Measurements from ENCODE around the gene FUT8. TPM values are rescaled to one million over a fixed set of nuclear protein-coding genes. Genes with fewer than 3 reads are reported as not detected.

The FUT8 gene
- total RNA-seq, 1 experiment from 2014 or later, result 42.3 TPM

DNA sequence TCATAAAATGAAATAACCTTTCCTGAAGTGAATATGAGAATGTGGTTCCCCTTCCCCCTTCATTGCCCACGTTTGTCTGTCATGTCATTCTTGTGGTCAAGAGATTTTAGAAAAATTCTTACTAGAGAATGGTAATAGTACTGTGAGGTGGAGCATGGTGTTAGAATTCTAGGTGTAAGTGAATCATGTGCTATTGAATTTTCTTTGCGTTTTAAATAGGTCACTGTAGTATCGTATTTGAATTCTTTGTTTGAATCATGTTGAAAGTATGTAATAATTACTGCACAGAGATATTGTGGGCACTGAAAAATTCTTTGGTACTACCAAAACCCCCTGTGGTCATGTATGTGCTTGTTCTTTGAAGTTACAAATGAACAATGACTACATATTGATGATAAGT lies 49.9 kb downstream of the FUT8 start:
- BruUV-seq (replicated peaks), result no TSS peak
- peaks cover 0 to 13% of the 10 kb centered on the region in 2 experiments; a peak in 2 of 4 replicates for H3K4me1 ChIP-seq (ENCODE audit: control insufficient read depth in 1 of 2, insufficient read depth in 2 of 2, low read length in 2 of 2)
- H2AFZ ChIP-seq (ENCODE audit: low read depth, low read length, poor library complexity, severe bottlenecking), result no peak overlapping the region
- ChIA-PET POLR2A (interaction anchor here (0.5 kb wide), 1 partner anchor 94 kb away, joined by 4 read pairs; no protein-coding TSS in a partner anchor), CTCF (no interaction called here), RAD21 (ENCODE audit: low non-redundant PET in 1 of 2, low total read pairs in 2 of 2, uncharacterized antibody in 2 of 2, unreplicated experiment in 2 of 2) (no interaction called here)
- H3K4me3 ChIP-seq (replicated peaks in 1 of 2; ENCODE audit: low read depth in 1 of 2, low read length in 2 of 2), result no peak overlapping the region
- H3K27me3 ChIP-seq (ENCODE audit: insufficient read depth, low read length), result no peaks in the 10 kb centered on the region
- DNase-seq (ENCODE audit: low read depth, low spot score) (no peak), ATAC-seq (peak; percentile 62; the same call in 1 of the 2 replicates)
- no peak overlapping the region for H3K27ac ChIP-seq (ENCODE audit: low read depth, low read length)
- H4K20me1 ChIP-seq (ENCODE audit: insufficient read depth), result no peaks in the 10 kb centered on the region
- 0 out of 2 replicates have a peak, but pooled peaks cover 6% of the 10 kb centered on the region for H3K79me2 ChIP-seq (ENCODE audit: insufficient read depth, low read length)
- H3K9me2 ChIP-seq (ENCODE audit: insufficient read depth), result no peaks in the 10 kb centered on the region
- H3K36me3 ChIP-seq (ENCODE audit: control insufficient read depth in 1 of 2, insufficient read depth in 2 of 2, low read length in 2 of 2), result no peaks in the 10 kb centered on the region
- H3K4me2 ChIP-seq (ENCODE audit: low read length), result peak overlapping the region; percentile 34
- no peak overlapping the region for H3K9ac ChIP-seq (ENCODE audit: low read length)
- TF ChIP-seq, protein P1, sequence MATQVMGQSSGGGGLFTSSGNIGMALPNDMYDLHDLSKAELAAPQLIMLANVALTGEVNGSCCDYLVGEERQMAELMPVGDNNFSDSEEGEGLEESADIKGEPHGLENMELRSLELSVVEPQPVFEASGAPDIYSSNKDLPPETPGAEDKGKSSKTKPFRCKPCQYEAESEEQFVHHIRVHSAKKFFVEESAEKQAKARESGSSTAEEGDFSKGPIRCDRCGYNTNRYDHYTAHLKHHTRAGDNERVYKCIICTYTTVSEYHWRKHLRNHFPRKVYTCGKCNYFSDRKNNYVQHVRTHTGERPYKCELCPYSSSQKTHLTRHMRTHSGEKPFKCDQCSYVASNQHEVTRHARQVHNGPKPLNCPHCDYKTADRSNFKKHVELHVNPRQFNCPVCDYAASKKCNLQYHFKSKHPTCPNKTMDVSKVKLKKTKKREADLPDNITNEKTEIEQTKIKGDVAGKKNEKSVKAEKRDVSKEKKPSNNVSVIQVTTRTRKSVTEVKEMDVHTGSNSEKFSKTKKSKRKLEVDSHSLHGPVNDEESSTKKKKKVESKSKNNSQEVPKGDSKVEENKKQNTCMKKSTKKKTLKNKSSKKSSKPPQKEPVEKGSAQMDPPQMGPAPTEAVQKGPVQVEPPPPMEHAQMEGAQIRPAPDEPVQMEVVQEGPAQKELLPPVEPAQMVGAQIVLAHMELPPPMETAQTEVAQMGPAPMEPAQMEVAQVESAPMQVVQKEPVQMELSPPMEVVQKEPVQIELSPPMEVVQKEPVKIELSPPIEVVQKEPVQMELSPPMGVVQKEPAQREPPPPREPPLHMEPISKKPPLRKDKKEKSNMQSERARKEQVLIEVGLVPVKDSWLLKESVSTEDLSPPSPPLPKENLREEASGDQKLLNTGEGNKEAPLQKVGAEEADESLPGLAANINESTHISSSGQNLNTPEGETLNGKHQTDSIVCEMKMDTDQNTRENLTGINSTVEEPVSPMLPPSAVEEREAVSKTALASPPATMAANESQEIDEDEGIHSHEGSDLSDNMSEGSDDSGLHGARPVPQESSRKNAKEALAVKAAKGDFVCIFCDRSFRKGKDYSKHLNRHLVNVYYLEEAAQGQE (IDR thresholded peaks at IDR 0.05; ENCODE audit: low read depth), result no peak
- TF ChIP-seq EZH2 (IDR thresholded peaks at IDR 0.05) (no peak), YY1 (IDR thresholded peaks at IDR 0.05; ENCODE audit: extremely low read depth, insufficient replicate concordance, low read depth, low read length) (no peak), RAD21 (IDR thresholded peaks at IDR 0.05; ENCODE audit: low read depth) (no peak), CBX3 (IDR thresholded peaks at IDR 0.05; ENCODE audit: low read depth) (no peak), EGR1 (IDR thresholded peaks at IDR 0.05; ENCODE audit: low read depth) (no peak), ZFX (IDR thresholded peaks at IDR 0.05) (no peak), ELF1 (IDR thresholded peaks at IDR 0.05; ENCODE audit: borderline replicate concordance, low read depth) (no peak), EZH2phosphoT487 (IDR thresholded peaks at IDR 0.05; ENCODE audit: borderline replicate concordance) (no peak), POLR2A (IDR thresholded peaks at IDR 0.05; ENCODE audit: borderline replicate concordance, extremely low read depth, insufficient read depth, insufficient read length) (no peak), SP1 (IDR thresholded peaks at IDR 0.05; ENCODE audit: low read depth) (no peak), JUND (IDR thresholded peaks at IDR 0.05) (no peak; the same call in 1 of the 2 replicates), SIN3A (IDR thresholded peaks at IDR 0.05; ENCODE audit: low read depth) (no peak), CEBPB (IDR thresholded peaks at IDR 0.05; ENCODE audit: low read depth) (no peak), POLR2AphosphoS5 (IDR thresholded peaks at IDR 0.05; ENCODE audit: low read depth, low read length) (no peak), SRF (IDR thresholded peaks at IDR 0.05; ENCODE audit: low read depth) (no peak)
- TF ChIP-seq, protein P2, sequence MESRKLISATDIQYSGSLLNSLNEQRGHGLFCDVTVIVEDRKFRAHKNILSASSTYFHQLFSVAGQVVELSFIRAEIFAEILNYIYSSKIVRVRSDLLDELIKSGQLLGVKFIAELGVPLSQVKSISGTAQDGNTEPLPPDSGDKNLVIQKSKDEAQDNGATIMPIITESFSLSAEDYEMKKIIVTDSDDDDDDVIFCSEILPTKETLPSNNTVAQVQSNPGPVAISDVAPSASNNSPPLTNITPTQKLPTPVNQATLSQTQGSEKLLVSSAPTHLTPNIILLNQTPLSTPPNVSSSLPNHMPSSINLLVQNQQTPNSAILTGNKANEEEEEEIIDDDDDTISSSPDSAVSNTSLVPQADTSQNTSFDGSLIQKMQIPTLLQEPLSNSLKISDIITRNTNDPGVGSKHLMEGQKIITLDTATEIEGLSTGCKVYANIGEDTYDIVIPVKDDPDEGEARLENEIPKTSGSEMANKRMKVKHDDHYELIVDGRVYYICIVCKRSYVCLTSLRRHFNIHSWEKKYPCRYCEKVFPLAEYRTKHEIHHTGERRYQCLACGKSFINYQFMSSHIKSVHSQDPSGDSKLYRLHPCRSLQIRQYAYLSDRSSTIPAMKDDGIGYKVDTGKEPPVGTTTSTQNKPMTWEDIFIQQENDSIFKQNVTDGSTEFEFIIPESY (IDR thresholded peaks at IDR 0.05; ENCODE audit: extremely low read depth, insufficient replicate concordance, low read length), result no peak
- TF ChIP-seq, protein P3, sequence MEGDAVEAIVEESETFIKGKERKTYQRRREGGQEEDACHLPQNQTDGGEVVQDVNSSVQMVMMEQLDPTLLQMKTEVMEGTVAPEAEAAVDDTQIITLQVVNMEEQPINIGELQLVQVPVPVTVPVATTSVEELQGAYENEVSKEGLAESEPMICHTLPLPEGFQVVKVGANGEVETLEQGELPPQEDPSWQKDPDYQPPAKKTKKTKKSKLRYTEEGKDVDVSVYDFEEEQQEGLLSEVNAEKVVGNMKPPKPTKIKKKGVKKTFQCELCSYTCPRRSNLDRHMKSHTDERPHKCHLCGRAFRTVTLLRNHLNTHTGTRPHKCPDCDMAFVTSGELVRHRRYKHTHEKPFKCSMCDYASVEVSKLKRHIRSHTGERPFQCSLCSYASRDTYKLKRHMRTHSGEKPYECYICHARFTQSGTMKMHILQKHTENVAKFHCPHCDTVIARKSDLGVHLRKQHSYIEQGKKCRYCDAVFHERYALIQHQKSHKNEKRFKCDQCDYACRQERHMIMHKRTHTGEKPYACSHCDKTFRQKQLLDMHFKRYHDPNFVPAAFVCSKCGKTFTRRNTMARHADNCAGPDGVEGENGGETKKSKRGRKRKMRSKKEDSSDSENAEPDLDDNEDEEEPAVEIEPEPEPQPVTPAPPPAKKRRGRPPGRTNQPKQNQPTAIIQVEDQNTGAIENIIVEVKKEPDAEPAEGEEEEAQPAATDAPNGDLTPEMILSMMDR (IDR thresholded peaks at IDR 0.05 in 2 of 3, conservative IDR thresholded peaks at IDR 0.05 in 1 of 3; ENCODE audit: borderline replicate concordance in 1 of 3, insufficient read depth in 1 of 3, low read depth in 2 of 3, low read length in 2 of 3), result no peak
- TF ChIP-seq, protein P4, sequence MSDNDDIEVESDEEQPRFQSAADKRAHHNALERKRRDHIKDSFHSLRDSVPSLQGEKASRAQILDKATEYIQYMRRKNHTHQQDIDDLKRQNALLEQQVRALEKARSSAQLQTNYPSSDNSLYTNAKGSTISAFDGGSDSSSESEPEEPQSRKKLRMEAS (IDR thresholded peaks at IDR 0.05), result no peak
- intact Hi-C loops (cut with micrococcal nuclease), result no loop called here
- no peaks in the 10 kb centered on the region for H3K9me3 ChIP-seq (ENCODE audit: control insufficient read depth in 1 of 2, insufficient read depth in 1 of 2, low read depth in 1 of 2, low read length in 2 of 2)

Measured in HCT116 (cell line).